GM12801 (cell line): ENCODE measurements around the gene ITGA3.

Experiments
- CTCF ChIP-seq: IDR thresholded peaks from one replicate; pipeline ENCODE4 v1.5.1; 2011; ENCODE audit warnings: control low read depth; ENCODE audit not compliant: insufficient read length; ENCODE audit errors: extremely low read depth

Gene ITGA3

DNA sequence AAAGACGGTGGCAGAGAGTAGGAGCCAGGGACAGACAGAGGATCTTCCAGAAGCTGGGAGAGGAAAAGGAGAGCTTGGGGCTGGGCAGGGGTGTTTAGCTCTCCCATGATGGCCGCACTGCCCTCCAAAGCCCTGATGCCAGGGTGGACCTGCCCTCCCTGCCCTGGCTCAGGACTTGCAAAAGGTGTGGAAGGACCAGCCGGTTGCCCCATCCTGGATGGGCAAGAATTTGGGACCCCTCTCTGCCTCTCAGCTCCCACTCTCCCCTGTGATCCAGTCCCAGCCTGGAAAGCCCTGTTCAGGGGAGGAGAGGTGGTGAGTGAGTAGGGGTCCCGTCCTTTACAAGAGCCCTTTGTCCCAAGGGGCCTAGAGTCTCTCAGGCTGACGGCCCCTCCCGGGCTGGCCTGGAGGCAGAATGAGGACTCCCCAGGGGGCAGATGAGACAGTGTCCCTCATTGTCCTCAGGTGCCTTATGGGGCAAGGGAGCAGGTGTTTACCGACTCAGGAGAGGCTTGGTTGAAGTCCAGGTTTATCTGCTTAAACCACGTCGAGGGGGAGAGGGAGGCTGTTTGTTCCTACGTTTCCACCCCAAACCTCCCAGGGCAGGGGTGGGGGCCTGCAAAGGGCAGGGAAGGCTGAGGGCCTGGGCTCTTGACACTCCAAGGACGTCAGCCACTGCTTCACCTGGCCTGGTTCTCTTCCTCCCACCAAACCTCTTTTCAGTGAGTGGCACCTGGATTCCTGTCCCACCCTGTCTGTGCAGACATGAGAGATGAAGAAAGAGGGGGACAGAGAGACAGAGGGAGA, 19.3 kb upstream of the ITGA3 start:
- no peak for TF ChIP-seq CTCF

DNA sequence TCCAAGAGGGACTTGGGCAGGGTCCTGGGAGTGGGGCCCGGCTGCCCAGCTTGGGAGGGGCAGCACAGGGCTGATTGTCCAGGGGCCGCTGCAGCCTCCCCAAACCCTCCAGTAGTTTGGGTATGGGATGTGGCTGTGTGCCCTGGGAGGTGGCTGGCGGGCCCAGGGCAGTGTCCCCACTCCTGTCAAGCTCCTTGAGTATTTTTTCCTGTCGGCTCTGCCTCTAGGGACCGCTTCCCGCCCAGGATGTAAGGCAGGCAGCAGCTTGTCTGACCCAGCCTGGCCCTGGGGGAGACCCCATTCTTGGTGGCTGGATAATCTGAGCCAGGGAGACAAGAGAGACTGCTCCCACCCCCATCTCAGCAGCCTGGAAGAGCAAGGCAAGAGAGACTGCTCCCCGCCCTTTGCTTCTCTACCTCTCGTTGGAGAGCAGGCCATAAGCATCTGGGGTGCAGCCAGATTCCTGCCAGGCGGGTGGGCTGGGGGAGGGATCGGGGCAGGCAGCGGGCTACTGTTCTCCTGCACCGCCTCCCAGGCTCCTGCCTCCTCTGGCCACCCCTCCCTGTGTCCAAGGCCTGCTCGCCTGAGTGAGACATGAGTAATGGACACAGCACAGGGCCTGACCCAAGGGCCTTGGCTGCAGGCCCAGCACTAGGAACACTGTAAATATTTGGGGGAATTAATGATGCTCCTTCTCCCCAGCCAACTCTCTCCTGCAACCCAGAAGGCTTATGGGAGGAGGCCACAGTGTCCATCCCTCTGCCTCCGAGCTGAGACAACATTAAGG, 18.4 kb upstream of the ITGA3 start:
- no peak for TF ChIP-seq CTCF

DNA sequence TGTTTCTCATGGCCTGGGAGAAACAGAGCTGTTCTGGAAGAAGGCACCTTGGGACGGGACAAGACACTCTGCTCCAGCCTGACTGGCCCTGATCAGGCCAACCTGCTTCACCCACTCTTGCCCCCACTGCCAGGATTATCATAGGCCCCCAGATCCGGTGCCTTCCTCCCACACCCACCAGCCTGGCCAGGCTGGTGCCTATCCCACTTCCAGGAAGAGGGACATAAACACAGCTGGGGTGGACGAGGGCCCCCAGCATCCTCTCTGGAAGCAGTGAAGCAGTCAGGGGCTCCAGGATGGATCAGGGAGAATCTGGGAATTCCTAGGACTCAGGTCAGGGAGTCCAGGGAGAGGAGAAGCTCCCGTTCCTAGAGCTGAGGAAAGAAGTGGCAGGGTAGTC, 16.9 kb upstream of the ITGA3 start:
- TF ChIP-seq CTCF, result no peak

DNA sequence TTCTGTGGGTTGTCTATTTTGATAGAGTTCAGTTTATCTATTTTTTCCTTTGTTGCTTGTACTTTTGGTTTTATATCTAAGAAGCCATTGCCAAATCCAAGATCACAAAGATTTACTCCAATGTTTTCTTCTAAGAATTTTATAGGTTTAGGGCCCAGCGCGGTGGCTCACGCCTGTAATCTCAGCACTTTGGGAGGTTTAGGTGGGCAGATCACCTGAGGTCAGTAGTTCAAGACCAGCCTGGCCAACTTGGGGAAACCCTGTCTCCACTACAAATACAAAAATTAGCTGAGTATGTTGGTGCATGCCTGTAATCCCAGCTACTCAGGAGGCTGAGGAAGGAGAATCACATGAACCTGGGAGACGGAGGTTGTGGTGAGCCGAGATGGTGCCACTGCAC, 13.7 kb upstream of the ITGA3 start:
- no peak for TF ChIP-seq CTCF

DNA sequence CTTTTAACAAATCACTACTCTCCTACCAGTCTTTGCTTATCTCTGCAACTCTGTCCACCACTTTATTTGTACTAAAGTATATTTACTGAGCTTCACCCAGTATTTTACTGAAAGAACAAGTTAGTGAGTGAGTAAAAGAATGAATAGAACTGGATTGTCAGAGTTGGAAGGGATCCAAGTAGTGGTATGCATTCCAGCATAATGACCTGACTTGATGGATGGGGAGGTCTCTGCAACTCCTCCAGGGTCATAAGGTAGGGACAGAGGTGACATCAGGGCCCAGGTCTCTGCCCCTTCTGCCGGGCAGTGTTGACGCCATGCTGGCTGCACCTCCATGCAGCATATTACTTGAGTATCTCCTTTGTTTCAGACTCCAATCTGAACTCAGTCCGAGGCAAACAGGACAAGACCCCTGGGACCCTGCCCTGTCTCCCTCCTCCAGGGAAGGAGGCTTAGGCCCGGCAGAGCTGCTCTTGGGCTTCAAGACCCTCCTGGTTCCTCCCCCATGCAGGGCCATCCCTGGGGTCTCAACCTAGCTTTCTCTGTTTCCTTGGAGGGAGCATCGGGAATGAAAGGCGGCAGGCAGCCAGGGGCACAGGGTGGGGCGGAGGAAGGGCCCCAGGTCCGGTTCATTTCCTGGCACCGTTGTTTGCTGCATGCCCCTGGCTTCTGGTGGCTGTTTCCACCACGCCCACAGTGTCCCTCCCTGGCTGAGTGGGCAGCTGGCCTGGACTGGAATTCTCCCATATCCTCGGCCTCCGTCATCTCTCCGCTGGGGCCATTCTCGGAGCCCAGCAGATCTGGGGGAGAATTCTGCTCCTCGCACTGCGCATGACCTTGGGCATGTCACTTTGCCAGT, 12.4 kb upstream of the ITGA3 start:
- no peak for TF ChIP-seq CTCF

- no peak for TF ChIP-seq CTCF
These were observed 11.4 kb upstream of the ITGA3 start for GRCh38 chr17:50044483-50044882.

DNA sequence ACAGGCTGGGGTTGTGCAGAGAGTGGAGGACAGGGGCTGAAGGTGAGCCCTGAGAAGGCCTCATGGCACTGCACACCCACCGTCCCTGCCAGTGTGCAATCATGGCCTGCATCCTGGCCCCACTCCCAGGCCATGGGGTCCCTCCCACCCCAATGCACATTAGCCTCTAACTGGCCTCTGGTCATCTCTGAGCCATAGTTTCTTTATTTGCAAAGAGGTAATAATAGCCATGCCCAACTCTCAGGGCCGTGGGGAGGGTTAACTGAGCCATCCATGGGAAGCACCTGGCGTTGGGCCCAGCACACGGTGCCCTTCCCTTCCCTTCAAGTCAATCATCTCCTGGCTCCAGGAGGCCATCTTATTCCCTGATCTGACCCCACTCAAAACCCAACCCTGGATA, 10.8 kb upstream of the ITGA3 start:
- no peak for TF ChIP-seq CTCF
